ENCODE results near the gene SHISAL1. TPM values are rescaled to one million over a fixed set of nuclear protein-coding genes. Genes with fewer than 3 reads are reported as not detected.

The SHISAL1 gene
- total and polyA plus RNA-seq, 2 experiments from 2014 or later: 0.58 to 2.2 TPM

DNA sequence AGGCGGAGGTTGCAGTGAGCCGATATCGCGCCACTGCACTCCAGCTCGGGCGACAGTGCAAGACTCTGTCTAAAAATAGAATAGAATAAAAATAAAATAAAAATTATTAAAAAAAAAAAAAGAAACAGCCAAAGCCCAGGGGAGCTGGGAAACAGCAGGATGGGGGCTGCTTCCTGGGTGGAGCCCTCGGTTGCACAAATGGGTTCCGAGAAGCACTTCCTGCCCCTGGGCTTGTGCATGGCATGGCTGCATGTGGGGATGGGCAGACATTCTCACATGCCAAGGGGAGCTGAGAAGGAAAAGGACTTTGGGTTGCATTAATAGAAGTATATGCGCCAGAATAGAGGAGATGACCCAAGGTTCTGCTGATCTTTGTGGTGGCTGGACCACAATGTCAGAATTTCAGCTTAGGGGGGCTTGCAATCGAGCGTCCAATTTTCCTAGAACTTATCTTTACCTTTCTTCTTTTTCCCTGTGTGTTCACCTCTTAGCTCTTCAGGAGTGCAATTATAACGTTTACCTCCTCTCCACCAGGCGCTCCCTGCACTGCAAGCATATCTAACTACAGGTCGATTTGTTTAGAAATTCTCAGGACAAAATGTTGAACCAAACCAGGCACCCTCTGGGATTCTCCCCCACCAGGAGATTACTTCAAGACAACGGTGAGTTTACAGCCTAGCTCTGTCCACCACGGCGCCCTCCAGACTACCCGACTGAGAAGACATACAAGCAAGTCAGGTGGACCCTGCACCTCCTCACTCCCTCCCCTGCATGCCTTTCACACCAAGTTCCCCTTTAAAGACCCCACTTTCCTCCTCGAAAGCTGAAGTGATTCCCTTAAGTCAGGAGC lies 53.2 kb downstream of the SHISAL1 start:
- no peak for DNase-seq
- 85 to 87% methylated on average over 19 of the region's 19 CpGs for WGBS, 2 experiments (ENCODE audit: low coverage in 1 of 2, low lambda C conversion rate in 2 of 2, missing lambda C conversion rate in 2 of 2)
- Histone ChIP-seq H4K20me1 (ENCODE audit: insufficient read depth) (no peaks in the 10 kb centered on the region), H3K79me2 (ENCODE audit: insufficient read depth) (no peaks in the 10 kb centered on the region), H3K4me3 (no peak overlapping the region), H3K9ac (no peak overlapping the region), H3K9me2 (ENCODE audit: insufficient read depth) (no peaks in the 10 kb centered on the region), H3K4me1 (ENCODE audit: insufficient read depth) (no peaks in the 10 kb centered on the region), H3F3A (ENCODE audit: insufficient read depth) (no peaks in the 10 kb centered on the region), H3K9me3 (ENCODE audit: low read depth) (no peaks in the 10 kb centered on the region), H3K27me3 (replicated peaks; ENCODE audit: insufficient read depth) (no peaks in the 10 kb centered on the region), H3K27ac (no peak overlapping the region), H3K36me3 (ENCODE audit: low read depth) (no peaks in the 10 kb centered on the region), H3K4me2 (ENCODE audit: unreplicated experiment) (no peak overlapping the region), H2AFZ (no peak overlapping the region)
- in situ Hi-C loops (cut with MboI): no loop called here
- TF ChIP-seq EZH2phosphoT487 (IDR thresholded peaks at IDR 0.05; ENCODE audit: insufficient read depth, low read depth): no peak
- TF ChIP-seq EZH2 (IDR thresholded peaks at IDR 0.05; ENCODE audit: insufficient read depth, poor library complexity, severe bottlenecking): no peak

DNA sequence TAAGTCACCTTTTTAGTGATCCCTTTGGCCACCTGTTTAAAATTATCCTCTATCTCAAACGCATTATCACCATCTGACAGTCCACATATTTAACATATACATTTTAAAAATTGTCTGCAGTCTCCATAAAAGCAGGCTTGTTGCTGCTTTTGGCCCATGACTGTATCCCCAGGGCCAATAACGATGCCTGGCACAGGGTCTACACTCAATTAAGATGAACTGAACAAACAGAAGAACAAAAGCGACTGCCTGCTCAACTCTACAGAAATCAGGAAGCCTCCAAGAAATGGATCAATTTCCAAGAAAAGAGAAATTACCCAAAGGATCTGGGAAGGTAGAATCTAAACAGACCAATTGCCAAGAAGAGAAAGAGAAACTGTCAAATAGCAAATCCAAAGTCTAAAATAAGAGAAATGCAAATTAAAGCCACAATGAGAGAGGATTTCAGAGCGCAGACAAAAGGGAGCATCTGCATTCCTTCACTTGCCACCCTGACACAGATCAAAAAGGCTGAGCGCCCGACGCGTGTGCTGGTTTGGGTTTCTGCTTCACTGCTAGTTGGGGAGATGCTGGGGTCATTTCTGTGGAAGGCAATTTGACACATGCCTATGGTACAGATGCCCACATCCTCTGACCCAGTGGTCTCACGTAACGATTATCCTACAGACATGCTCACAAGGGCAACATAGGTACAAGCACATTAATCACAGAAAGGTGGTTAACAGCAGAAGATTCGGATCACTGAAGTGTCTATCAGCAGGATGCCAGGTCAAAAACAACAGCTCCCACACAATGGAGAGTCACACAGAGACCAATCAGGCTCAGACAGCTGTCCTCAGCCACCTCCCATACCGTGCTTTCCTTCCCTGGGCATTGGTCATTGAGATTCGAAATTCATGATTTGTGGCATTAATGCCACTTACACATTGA lies 55.9 kb downstream of the SHISAL1 start:
- no peaks in the 10 kb centered on the region for H3K9me2 ChIP-seq (ENCODE audit: insufficient read depth)
- no peaks in the 10 kb centered on the region for H3K36me3 ChIP-seq (ENCODE audit: low read depth)
- TF ChIP-seq EZH2phosphoT487 (IDR thresholded peaks at IDR 0.05; ENCODE audit: insufficient read depth, low read depth) (no peak), EZH2 (IDR thresholded peaks at IDR 0.05; ENCODE audit: insufficient read depth, poor library complexity, severe bottlenecking) (no peak)
- no peak overlapping the region for H3K27ac ChIP-seq
- DNase-seq: no peak
- no peaks in the 10 kb centered on the region for H3F3A ChIP-seq (ENCODE audit: insufficient read depth)
- no peak overlapping the region for H2AFZ ChIP-seq
- WGBS, 2 experiments (ENCODE audit: low coverage in 1 of 2, low lambda C conversion rate in 2 of 2, missing lambda C conversion rate in 2 of 2): 72 to 73% methylated on average over 13 of the region's 13 CpGs
- no peaks in the 10 kb centered on the region for H3K9me3 ChIP-seq (ENCODE audit: low read depth)
- in situ Hi-C loops (cut with MboI): no loop called here
- no peaks in the 10 kb centered on the region for H4K20me1 ChIP-seq (ENCODE audit: insufficient read depth)
- H3K4me1 ChIP-seq (ENCODE audit: insufficient read depth): no peaks in the 10 kb centered on the region
- no peak overlapping the region for H3K4me3 ChIP-seq
- H3K9ac ChIP-seq: no peak overlapping the region
- H3K27me3 ChIP-seq (replicated peaks; ENCODE audit: insufficient read depth): no peaks in the 10 kb centered on the region
- H3K4me2 ChIP-seq (ENCODE audit: unreplicated experiment): no peak overlapping the region
- no peaks in the 10 kb centered on the region for H3K79me2 ChIP-seq (ENCODE audit: insufficient read depth)

DNA sequence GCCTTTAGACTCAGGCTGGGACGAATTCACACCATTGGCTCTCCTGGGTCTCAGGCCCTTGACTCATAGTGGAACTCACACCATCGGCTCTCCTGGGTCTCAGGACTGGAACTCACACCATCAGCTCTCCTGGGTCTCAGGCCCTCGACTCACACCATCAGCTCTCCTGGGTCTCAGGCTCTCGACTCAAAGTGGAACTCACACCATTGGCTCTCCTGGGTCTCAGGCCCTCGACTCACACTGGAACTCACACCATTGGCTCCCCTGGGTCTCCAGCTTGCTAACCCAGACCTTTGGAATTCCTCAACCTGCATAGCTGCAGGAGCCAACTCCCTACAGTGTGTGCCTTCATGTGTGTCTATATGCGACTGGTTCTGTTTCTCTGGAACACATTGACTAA lies 56.7 kb downstream of the SHISAL1 start:
- H3K79me2 ChIP-seq (ENCODE audit: insufficient read depth): no peaks in the 10 kb centered on the region
- H2AFZ ChIP-seq: no peak overlapping the region
- no peaks in the 10 kb centered on the region for H3F3A ChIP-seq (ENCODE audit: insufficient read depth)
- no peak overlapping the region for H3K4me2 ChIP-seq (ENCODE audit: unreplicated experiment)
- no peaks in the 10 kb centered on the region for H3K9me3 ChIP-seq (ENCODE audit: low read depth)
- no peaks in the 10 kb centered on the region for H3K9me2 ChIP-seq (ENCODE audit: insufficient read depth)
- no peak for DNase-seq
- H3K4me1 ChIP-seq (ENCODE audit: insufficient read depth): no peaks in the 10 kb centered on the region
- no peaks in the 10 kb centered on the region for H3K36me3 ChIP-seq (ENCODE audit: low read depth)
- H3K4me3 ChIP-seq: no peak overlapping the region
- H3K27me3 ChIP-seq (replicated peaks; ENCODE audit: insufficient read depth): no peaks in the 10 kb centered on the region
- no peak overlapping the region for H3K27ac ChIP-seq
- in situ Hi-C loops (cut with MboI): no loop called here
- 67 to 70% methylated on average over 6 of the region's 6 CpGs for WGBS, 2 experiments (ENCODE audit: low coverage in 1 of 2, low lambda C conversion rate in 2 of 2, missing lambda C conversion rate in 2 of 2)
- H4K20me1 ChIP-seq (ENCODE audit: insufficient read depth): no peaks in the 10 kb centered on the region
- no peak for TF ChIP-seq EZH2 (IDR thresholded peaks at IDR 0.05; ENCODE audit: insufficient read depth, poor library complexity, severe bottlenecking)
- no peak for TF ChIP-seq EZH2phosphoT487 (IDR thresholded peaks at IDR 0.05; ENCODE audit: insufficient read depth, low read depth)
- no peak overlapping the region for H3K9ac ChIP-seq

DNA sequence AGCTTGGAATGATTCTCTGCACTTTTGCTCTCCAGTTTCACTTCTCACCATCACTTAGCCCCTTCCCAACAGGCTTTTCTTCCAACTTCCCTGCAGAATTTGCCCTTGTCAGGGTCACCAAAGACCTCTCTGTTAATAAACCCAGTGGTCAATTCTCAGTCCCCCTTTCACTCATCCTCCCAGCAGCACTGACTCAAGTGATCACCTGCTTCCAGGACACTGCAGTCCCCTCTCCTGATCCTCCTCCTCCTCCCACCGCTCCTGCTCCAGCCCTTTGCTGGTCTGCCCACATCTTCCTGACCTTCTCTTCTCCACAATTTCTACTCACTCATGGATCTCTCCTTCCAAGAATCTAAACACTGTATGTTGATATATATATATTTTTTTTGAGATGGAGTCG lies 57.9 kb downstream of the SHISAL1 start:
- 77 to 90% methylated on average over 2 of the region's 2 CpGs for WGBS, 2 experiments (ENCODE audit: low coverage in 1 of 2, low lambda C conversion rate in 2 of 2, missing lambda C conversion rate in 2 of 2)
- Histone ChIP-seq H3K9ac (no peak overlapping the region), H2AFZ (no peak overlapping the region), H3F3A (ENCODE audit: insufficient read depth) (no peaks in the 10 kb centered on the region), H3K27me3 (replicated peaks; ENCODE audit: insufficient read depth) (no peaks in the 10 kb centered on the region), H3K9me3 (ENCODE audit: low read depth) (no peaks in the 10 kb centered on the region), H3K27ac (no peak overlapping the region), H4K20me1 (ENCODE audit: insufficient read depth) (no peaks in the 10 kb centered on the region), H3K4me2 (ENCODE audit: unreplicated experiment) (no peak overlapping the region), H3K36me3 (ENCODE audit: low read depth) (no peaks in the 10 kb centered on the region), H3K79me2 (ENCODE audit: insufficient read depth) (no peaks in the 10 kb centered on the region), H3K4me1 (ENCODE audit: insufficient read depth) (no peaks in the 10 kb centered on the region), H3K4me3 (no peak overlapping the region), H3K9me2 (ENCODE audit: insufficient read depth) (no peaks in the 10 kb centered on the region)
- TF ChIP-seq EZH2phosphoT487 (IDR thresholded peaks at IDR 0.05; ENCODE audit: insufficient read depth, low read depth) (no peak), EZH2 (IDR thresholded peaks at IDR 0.05; ENCODE audit: insufficient read depth, poor library complexity, severe bottlenecking) (no peak)
- no peak for DNase-seq
- in situ Hi-C loops (cut with MboI): no loop called here
